ENCODE data around the gene ACAA1. TPM values are rescaled to one million over a fixed set of nuclear protein-coding genes. Genes with fewer than 3 reads are reported as not detected.

ACAA1 gene
- total and polyA plus RNA-seq, 2 of the 13 experiments (the other 11 are each of a cell fraction or from before 2014, with no cell fraction given), result 60.8 to 188 TPM

GRCh38 chr3:38126121-38126892 is 10.6 kb downstream of the ACAA1 start:
- H2AFZ ChIP-seq (ENCODE audit: low read length), result no peak overlapping the region
- H3K79me2 ChIP-seq (ENCODE audit: insufficient read depth, low read length), result peaks cover 34% of the 10 kb centered on the region
- POLR2A ChIA-PET, result interaction anchor here (1.1 to 1.6 kb wide), 2 partner anchors 11 to 57 kb away, joined by 3 to 7 read pairs; partner anchors contain the start of gene ACAA1
- peaks cover 50 to 93% of the 10 kb centered on the region in 2 experiments for H3K36me3 ChIP-seq (replicated peaks in 1 of 2; ENCODE audit: control insufficient read depth in 1 of 2, insufficient read depth in 2 of 2, low read length in 2 of 2)
- no peak overlapping the region for H3K9ac ChIP-seq (ENCODE audit: insufficient read depth, low read depth, low read length)
- no peak overlapping the region for H3K4me2 ChIP-seq (ENCODE audit: low read depth, low read length)
- no TSS peak for BruUV-seq (replicated peaks)
- ATAC-seq (no peak; the same call in 2 of the 3 replicates), FAIRE-seq (no peak), DNase-seq (ENCODE audit: low spot score) (no peak)
- intact Hi-C loops (cut with micrococcal nuclease; ENCODE audit: unreplicated experiment), result no loop called here
- H3K4me1 ChIP-seq (ENCODE audit: insufficient read depth, low read length), result peaks cover 92% of the 10 kb centered on the region
- no peak overlapping the region for H3K4me3 ChIP-seq (replicated peaks in 1 of 3; ENCODE audit: insufficient read depth in 1 of 3, low read depth in 2 of 3, low read length in 3 of 3)
- in situ Hi-C loops (cut with HindIII; ENCODE audit: extremely low pct_ligation_motif_present, low pct_unique_long_range_greater_than_20kb), result loop anchor here (25.0 kb wide), 1 partner anchor 336 kb away; the partner anchor contains the start of gene ACVR2B
- WGBS (ENCODE audit: low lambda C conversion rate), result no CpG with 5 or more reads among the region's 6 CpGs
- H3K27ac ChIP-seq (ENCODE audit: extremely low read length, insufficient read depth, low read length), result peak overlapping the region; percentile 11
- CTCF ChIA-PET (ENCODE audit: low intra/inter-chr PET ratio, low total read pairs), result no interaction called here
- no peaks in the 10 kb centered on the region for H3K27me3 ChIP-seq (ENCODE audit: control insufficient read depth in 1 of 2, insufficient read depth in 2 of 2, low read length in 2 of 2)
- peaks cover 56% of the 10 kb centered on the region for H4K20me1 ChIP-seq (ENCODE audit: insufficient read depth, low read length)
- TF ChIP-seq ZNF501 (CRISPR knock-in tag; IDR thresholded peaks at IDR 0.05), result no peak
- peak; percentile 16 for TF ChIP-seq AGO2 (optimal IDR thresholded peaks at IDR 0.05; ENCODE audit: low read depth, low read length)
- TF ChIP-seq SRSF4 (IDR thresholded peaks at IDR 0.05; ENCODE audit: low read depth, low read length, poor library complexity, severe bottlenecking), result no peak
- TF ChIP-seq REST (IDR thresholded peaks at IDR 0.05; ENCODE audit: borderline replicate concordance in 1 of 2, low read depth in 1 of 2, low read length in 2 of 2), result peak; percentile 38 to 87
- 0 out of 4 replicates have a peak, but pooled peaks have one; percentile 23 to 26 for TF ChIP-seq POLR2A (IDR thresholded peaks at IDR 0.05; ENCODE audit: insufficient read depth in 1 of 2, low read depth in 2 of 2, low read length in 2 of 2)
- H3K9me3 ChIP-seq (ENCODE audit: low read length), result no peaks in the 10 kb centered on the region
